Endothelial cell (in vitro differentiated cells): Measurements from ENCODE around the gene ASB13. TPM values are rescaled to one million over a fixed set of nuclear protein-coding genes. Genes with fewer than 3 reads are reported as not detected.

Source experiments
- DNase-seq: peaks from one replicate; pipeline ENCODE4 v3.0.0; 2021; ENCODE audit warnings: low spot score
- H3K27ac Mint-ChIP-seq: one replicate; pipeline ENCODE4 v1.8.0; 2021; ENCODE audit warnings: mixed read lengths, inconsistent platforms; ENCODE audit not compliant: unreplicated experiment
- H3K27me3 Mint-ChIP-seq: one replicate; pipeline ENCODE4 v1.8.0; 2021; ENCODE audit warnings: mild to moderate bottlenecking, moderate library complexity, mixed read lengths, inconsistent platforms; ENCODE audit not compliant: unreplicated experiment
- H3K36me3 Mint-ChIP-seq: one replicate; pipeline ENCODE4 v1.8.0; 2021; ENCODE audit warnings: mild to moderate bottlenecking, low read depth, mixed read lengths, inconsistent platforms; ENCODE audit not compliant: unreplicated experiment
- H3K4me1 Mint-ChIP-seq: one replicate; pipeline ENCODE4 v1.8.0; 2021; ENCODE audit warnings: mild to moderate bottlenecking, mixed read lengths, inconsistent platforms; ENCODE audit not compliant: unreplicated experiment
- H3K4me3 Mint-ChIP-seq: one replicate; pipeline ENCODE4 v1.8.0; 2021; ENCODE audit warnings: mild to moderate bottlenecking, mixed read lengths, inconsistent platforms; ENCODE audit not compliant: unreplicated experiment
- H3K9me3 Mint-ChIP-seq: one replicate; pipeline ENCODE4 v1.8.0; 2021; ENCODE audit warnings: mixed read lengths, inconsistent platforms; ENCODE audit not compliant: unreplicated experiment
- total RNA-seq: library from RNA; stranded (reverse); fragmentation: NEBNext Ultra II Directional; extraction: Animal tissue kit (Norgen Biotek cat#: 25700); gene quantifications from one replicate; pipeline ENCODE4 v1.2.1, GENCODE V29; 2021; ENCODE audit not compliant: unreplicated experiment
- TF ChIP-seq, protein P1 (sequence below): fragments of 200-600 bp; sonication (generic); IDR thresholded peaks from one replicate; pipeline ENCODE4 v1.5.0; 2021; ENCODE audit warnings: antibody characterized with exemption; ENCODE audit not compliant: unreplicated experiment

ASB13 gene
- total RNA-seq, 1 donor from 2014 or later = 22.5 TPM

- Mint-ChIP-seq H3K36me3 (peaks cover 4% of the 10 kb centered on the region), H3K4me3 (no peak overlapping the region), H3K27ac (no peak overlapping the region), H3K9me3 (no peaks in the 10 kb centered on the region), H3K4me1 (peaks cover 31% of the 10 kb centered on the region), H3K27me3 (peaks cover 7% of the 10 kb centered on the region)
- DNase-seq = no peak
- TF ChIP-seq, protein P1, sequence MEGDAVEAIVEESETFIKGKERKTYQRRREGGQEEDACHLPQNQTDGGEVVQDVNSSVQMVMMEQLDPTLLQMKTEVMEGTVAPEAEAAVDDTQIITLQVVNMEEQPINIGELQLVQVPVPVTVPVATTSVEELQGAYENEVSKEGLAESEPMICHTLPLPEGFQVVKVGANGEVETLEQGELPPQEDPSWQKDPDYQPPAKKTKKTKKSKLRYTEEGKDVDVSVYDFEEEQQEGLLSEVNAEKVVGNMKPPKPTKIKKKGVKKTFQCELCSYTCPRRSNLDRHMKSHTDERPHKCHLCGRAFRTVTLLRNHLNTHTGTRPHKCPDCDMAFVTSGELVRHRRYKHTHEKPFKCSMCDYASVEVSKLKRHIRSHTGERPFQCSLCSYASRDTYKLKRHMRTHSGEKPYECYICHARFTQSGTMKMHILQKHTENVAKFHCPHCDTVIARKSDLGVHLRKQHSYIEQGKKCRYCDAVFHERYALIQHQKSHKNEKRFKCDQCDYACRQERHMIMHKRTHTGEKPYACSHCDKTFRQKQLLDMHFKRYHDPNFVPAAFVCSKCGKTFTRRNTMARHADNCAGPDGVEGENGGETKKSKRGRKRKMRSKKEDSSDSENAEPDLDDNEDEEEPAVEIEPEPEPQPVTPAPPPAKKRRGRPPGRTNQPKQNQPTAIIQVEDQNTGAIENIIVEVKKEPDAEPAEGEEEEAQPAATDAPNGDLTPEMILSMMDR = no peak
Observed at GRCh38 chr10:5688587-5688986, 22.2 kb upstream of the ASB13 start.

DNA sequence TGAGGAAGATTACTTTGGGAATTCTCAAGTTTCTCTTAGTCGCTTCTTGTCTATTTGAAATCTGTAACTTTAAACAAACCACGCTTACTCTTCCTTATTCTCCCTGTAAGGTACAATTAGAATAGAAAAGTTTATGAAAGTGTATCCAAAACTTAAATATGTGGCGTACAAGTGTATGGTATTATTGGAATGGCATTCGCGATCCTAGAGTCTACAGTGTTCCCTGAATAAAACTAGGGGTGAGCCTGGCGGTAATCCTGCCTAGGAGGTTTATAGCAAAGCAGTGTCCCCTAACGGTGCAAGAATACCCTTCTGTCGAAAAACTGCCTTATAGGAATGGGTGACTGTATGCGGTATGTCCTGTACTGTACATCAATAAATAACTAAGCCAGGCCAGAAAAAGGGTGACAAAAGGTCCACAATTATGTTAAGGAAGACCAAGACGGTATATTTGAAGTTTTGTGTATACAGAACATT is 19.4 kb upstream of the ASB13 start:
- Mint-ChIP-seq H3K4me1 (peaks cover 18% of the 10 kb centered on the region), H3K4me3 (peak overlapping the region; percentile 98), H3K9me3 (no peaks in the 10 kb centered on the region), H3K27ac (peak overlapping the region; percentile 78), H3K36me3 (peaks cover 4% of the 10 kb centered on the region), H3K27me3 (peaks cover 7% of the 10 kb centered on the region)
- no peak for DNase-seq
- TF ChIP-seq, protein P1 = no peak

DNA sequence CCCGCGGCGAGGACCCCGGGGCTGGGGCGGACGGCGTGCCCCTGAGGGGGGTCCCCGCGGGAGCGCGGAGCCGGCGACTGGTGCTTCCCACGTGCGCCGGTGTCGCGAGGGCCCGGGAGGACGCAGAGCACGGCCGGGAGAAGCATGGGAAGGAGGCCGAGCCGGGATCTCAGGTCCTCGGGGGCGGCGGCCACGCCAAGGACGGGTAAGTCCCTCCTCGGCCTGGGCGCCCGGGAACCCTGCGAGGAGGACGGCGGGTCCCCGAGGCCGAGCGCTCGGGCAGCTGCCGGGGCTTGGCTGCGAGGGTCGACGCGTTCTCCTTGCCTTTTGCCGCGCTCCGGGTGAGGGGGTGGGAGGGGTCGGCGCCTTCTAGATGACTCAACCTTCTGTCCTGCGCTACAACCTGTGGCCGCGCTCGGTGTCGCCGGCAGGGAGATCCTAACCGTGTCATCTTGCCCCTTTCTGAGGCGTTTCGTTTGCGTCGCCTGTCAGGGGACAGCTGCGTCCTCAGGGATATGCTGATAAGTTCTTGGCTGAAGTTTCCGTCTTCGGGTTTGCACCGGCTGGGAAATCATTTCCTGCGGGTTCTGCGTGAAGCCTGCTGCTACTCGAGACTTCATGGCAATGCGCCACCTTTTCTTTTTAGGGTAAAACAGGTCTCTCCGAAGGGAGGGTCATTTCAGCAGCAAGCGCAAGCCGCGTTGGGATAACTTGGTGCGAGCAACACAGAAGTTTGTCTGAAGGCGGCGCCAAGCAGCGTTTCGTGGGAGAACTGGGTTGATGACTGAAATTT is 18.8 kb upstream of the ASB13 start:
- Mint-ChIP-seq H3K27me3 (peaks cover 7% of the 10 kb centered on the region), H3K4me1 (peaks cover 18% of the 10 kb centered on the region), H3K36me3 (peaks cover 4% of the 10 kb centered on the region), H3K9me3 (no peaks in the 10 kb centered on the region), H3K27ac (peak overlapping the region; percentile 78), H3K4me3 (peak overlapping the region; percentile 98)
- TF ChIP-seq, protein P1 = peak; percentile 14
- DNase-seq = peak; percentile 65

- peaks cover 7% of the 10 kb centered on the region for H3K27me3 Mint-ChIP-seq
- TF ChIP-seq, protein P1 = no peak
- H3K4me3 Mint-ChIP-seq = peak within 1 kb of the TSS; percentile 98
- no peaks in the 10 kb centered on the region for H3K9me3 Mint-ChIP-seq
- H3K27ac Mint-ChIP-seq = peak within 1 kb of the TSS; percentile 92
- H3K36me3 Mint-ChIP-seq = peaks cover 4% of the 10 kb centered on the region
- DNase-seq = peak; percentile 98
- peaks cover 18% of the 10 kb centered on the region for H3K4me1 Mint-ChIP-seq
Observed at GRCh38 chr10:5684318-5684970, 18.0 kb upstream of the ASB13 start, which contains the start of gene TASOR2. Gene TASOR2 (plus strand): TSS chr10:5684838. CDS start chr10:5720643, 35,805 bp downstream.
